GM23338 (cell line): ENCODE results near the gene KLHL41.

Experiments used
- CREB1 ChIP-seq: fragments of 250-450 bp; sonication (Bioruptor Pico); IDR thresholded peaks from 2 replicates; pipeline ENCODE4 v1.5.0; 2020; ENCODE audit warnings: low read depth, mild to moderate bottlenecking, moderate library complexity
- CTCF ChIP-seq, 2 experiments: fragments of 200-600 bp in 1 of 2; sonication (generic) in 1 of 2; conservative IDR thresholded peaks; 2 replicates each; pipeline versions ENCODE4 v1.5.1 to v1.6.1; 2016 to 2017; ENCODE audit warnings: antibody characterized with exemption in 2 of 2, low read depth in 2 of 2, mild to moderate bottlenecking in 2 of 2, moderate library complexity in 1 of 2
- EZH2 ChIP-seq: fragments of 200-600 bp; sonication (generic); IDR thresholded peaks from one replicate; pipeline ENCODE4 v1.8.0; 2017; ENCODE audit warnings: antibody characterized with exemption, mild to moderate bottlenecking, low read depth; ENCODE audit not compliant: unreplicated experiment
- POLR2AphosphoS5 ChIP-seq: IDR thresholded peaks from 2 replicates; pipeline ENCODE4 v1.6.1; 2016; ENCODE audit warnings: antibody characterized with exemption, low read depth

GRCh38 chr2:169513094-169513493 lies 3.6 kb downstream of the KLHL41 start:
- TF ChIP-seq CTCF (conservative IDR thresholded peaks at IDR 0.05; ENCODE audit: low read depth in 2 of 2) (no peak), CREB1 (CRISPR knock-in tag) (no peak), POLR2AphosphoS5 (no peak), EZH2 (no peak)
